ENCODE measurements around the gene SYT14. TPM values are rescaled to one million over a fixed set of nuclear protein-coding genes. Genes with fewer than 3 reads are reported as not detected.
"Not testable (repeated sequence)": the region's sequence is repeated elsewhere in the genome, so short reads cannot be mapped to it uniquely, and the experiment has no call there.

SYT14 gene
- polyA plus RNA-seq, 2 of the 4 experiments (the other 2 are of a cell fraction) = 0.01 to 0.06 TPM

DNA sequence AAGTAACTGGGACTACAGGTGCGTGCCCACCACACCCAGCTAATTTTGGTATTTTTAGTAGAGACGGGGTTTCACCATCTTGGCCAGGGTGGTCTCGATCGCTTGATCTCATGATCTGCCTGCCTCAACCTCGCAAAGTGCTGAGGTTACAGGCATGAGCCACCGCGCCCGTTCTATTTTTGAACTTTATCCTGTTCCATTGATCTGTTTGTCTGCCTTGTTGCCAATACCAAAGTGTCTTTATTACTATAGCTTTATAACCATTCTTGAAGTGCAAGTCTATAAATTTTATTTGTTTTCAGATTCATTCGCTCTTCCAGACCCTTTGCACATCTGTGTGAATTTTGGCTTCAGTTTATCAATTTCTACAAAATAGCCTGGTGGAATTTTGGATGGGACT lies 28.0 kb downstream of the SYT14 start:
- WGBS (ENCODE audit: missing lambda C conversion rate) = 48% methylated on average over 9 of the region's 9 CpGs

DNA sequence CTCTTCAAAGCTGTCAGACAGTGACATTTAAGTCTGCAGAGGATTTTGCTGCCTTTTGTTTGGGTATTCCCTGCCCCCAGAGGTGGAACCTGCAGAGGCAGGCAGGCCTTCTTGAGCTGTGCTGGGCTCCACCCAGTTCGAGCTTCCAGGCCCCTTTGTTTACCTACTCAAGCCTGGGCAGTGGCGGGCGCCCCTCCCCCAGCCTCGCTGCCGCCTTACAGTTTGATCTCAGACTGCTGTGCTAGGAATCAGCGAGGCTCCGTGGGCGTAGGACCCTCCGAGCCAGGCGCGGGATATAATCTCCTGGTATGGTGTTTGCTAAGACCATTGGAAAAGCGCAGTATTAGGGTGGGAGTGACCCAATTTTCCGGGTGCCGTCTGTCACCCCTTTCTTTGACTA lies 40.7 kb downstream of the SYT14 start:
- WGBS (ENCODE audit: missing lambda C conversion rate) = 11% methylated on average over 10 of the region's 14 CpGs
- H3K9me3 ChIP-seq; H3K27ac ChIP-seq; H3K4me1 ChIP-seq; H3K4me3 ChIP-seq; H3K4me2 ChIP-seq; FAIRE-seq; ATAC-seq; POLR2A ChIA-PET; DNase-seq (ENCODE audit: low read depth in 1 of 2, low spot score in 1 of 2): not testable (repeated sequence)
- CTCF ChIA-PET = interaction anchor here (3.9 kb wide), 1 partner anchor 11 kb away, joined by 13 read pairs; no protein-coding TSS in a partner anchor

More for the DNA sequence above, 28.0 kb downstream of the SYT14 start:
- Histone ChIP-seq H3K27ac (no peak overlapping the region), H3K4me3 (no peak overlapping the region), H3K4me2 (no peak overlapping the region), H3K9me3 (no peaks in the 10 kb centered on the region), H3K4me1 (no peaks in the 10 kb centered on the region)
- ATAC-seq (no peak), DNase-seq (ENCODE audit: low read depth in 1 of 2, low spot score in 1 of 2) (no peak), FAIRE-seq (no peak)
- CTCF ChIA-PET = interaction anchor here (1.0 kb wide), 1 partner anchor 217 kb away, joined by 3 read pairs; no protein-coding TSS in a partner anchor
- TF ChIP-seq, protein P1, sequence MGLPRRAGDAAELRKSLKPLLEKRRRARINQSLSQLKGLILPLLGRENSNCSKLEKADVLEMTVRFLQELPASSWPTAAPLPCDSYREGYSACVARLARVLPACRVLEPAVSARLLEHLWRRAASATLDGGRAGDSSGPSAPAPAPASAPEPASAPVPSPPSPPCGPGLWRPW (IDR thresholded peaks at IDR 0.05) = no peak
- POLR2A ChIA-PET = no interaction called here

DNA sequence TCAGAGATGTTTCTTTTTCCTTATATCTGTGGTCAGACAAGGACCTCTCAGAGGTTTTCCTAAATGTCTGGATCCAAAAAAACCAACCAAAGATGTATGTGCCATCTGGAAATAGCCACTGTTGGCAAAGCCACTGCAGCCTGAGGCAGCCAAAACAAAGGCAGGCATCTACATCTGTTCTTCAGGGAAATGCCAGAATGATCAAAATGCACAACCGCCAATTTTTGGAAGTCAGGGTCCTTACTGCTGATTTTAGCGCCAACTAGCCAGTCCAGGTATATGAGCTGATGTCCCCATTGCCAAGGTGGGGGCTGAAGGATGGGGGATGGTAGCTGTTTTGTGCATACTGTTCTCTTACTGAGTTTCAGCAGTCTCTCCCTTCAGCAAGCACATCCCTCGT lies 45.9 kb downstream of the SYT14 start:
- no peak for TF ChIP-seq KDM1A (IDR thresholded peaks at IDR 0.05; ENCODE audit: low read depth)
- TF ChIP-seq, protein P2, sequence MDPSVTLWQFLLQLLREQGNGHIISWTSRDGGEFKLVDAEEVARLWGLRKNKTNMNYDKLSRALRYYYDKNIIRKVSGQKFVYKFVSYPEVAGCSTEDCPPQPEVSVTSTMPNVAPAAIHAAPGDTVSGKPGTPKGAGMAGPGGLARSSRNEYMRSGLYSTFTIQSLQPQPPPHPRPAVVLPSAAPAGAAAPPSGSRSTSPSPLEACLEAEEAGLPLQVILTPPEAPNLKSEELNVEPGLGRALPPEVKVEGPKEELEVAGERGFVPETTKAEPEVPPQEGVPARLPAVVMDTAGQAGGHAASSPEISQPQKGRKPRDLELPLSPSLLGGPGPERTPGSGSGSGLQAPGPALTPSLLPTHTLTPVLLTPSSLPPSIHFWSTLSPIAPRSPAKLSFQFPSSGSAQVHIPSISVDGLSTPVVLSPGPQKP (IDR thresholded peaks at IDR 0.05; ENCODE audit: low read depth, low read length) = no peak
- TF ChIP-seq CBX8 (IDR thresholded peaks at IDR 0.05) = no peak
- TF ChIP-seq KDM5A (IDR thresholded peaks at IDR 0.05) = no peak
- TF ChIP-seq, protein P3, sequence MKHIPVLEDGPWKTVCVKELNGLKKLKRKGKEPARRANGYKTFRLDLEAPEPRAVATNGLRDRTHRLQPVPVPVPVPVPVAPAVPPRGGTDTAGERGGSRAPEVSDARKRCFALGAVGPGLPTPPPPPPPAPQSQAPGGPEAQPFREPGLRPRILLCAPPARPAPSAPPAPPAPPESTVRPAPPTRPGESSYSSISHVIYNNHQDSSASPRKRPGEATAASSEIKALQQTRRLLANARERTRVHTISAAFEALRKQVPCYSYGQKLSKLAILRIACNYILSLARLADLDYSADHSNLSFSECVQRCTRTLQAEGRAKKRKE (CRISPR knock-in tag; IDR thresholded peaks at IDR 0.05; ENCODE audit: low read depth) = no peak
- no peak for TF ChIP-seq ESRRA (IDR thresholded peaks at IDR 0.05; ENCODE audit: borderline replicate concordance, low read length)
- TF ChIP-seq, protein P4, sequence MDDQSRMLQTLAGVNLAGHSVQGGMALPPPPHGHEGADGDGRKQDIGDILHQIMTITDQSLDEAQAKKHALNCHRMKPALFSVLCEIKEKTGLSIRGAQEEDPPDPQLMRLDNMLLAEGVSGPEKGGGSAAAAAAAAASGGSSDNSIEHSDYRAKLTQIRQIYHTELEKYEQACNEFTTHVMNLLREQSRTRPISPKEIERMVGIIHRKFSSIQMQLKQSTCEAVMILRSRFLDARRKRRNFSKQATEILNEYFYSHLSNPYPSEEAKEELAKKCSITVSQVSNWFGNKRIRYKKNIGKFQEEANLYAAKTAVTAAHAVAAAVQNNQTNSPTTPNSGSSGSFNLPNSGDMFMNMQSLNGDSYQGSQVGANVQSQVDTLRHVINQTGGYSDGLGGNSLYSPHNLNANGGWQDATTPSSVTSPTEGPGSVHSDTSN (IDR thresholded peaks at IDR 0.05) = no peak
- no peak for TF ChIP-seq HOXB5 (CRISPR knock-in tag; IDR thresholded peaks at IDR 0.05)
- TF ChIP-seq TFCP2L1 (CRISPR knock-in tag; IDR thresholded peaks at IDR 0.05) = no peak
- TF ChIP-seq, protein P5, sequence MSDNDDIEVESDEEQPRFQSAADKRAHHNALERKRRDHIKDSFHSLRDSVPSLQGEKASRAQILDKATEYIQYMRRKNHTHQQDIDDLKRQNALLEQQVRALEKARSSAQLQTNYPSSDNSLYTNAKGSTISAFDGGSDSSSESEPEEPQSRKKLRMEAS (IDR thresholded peaks at IDR 0.05) = no peak
- TF ChIP-seq PHF8 (IDR thresholded peaks at IDR 0.05; ENCODE audit: borderline replicate concordance, low read depth) = no peak
- no peak for TF ChIP-seq HDAC2 (IDR thresholded peaks at IDR 0.05)
- TF ChIP-seq HOXA7 (CRISPR knock-in tag; IDR thresholded peaks at IDR 0.05) = no peak
- TF ChIP-seq, protein P6, sequence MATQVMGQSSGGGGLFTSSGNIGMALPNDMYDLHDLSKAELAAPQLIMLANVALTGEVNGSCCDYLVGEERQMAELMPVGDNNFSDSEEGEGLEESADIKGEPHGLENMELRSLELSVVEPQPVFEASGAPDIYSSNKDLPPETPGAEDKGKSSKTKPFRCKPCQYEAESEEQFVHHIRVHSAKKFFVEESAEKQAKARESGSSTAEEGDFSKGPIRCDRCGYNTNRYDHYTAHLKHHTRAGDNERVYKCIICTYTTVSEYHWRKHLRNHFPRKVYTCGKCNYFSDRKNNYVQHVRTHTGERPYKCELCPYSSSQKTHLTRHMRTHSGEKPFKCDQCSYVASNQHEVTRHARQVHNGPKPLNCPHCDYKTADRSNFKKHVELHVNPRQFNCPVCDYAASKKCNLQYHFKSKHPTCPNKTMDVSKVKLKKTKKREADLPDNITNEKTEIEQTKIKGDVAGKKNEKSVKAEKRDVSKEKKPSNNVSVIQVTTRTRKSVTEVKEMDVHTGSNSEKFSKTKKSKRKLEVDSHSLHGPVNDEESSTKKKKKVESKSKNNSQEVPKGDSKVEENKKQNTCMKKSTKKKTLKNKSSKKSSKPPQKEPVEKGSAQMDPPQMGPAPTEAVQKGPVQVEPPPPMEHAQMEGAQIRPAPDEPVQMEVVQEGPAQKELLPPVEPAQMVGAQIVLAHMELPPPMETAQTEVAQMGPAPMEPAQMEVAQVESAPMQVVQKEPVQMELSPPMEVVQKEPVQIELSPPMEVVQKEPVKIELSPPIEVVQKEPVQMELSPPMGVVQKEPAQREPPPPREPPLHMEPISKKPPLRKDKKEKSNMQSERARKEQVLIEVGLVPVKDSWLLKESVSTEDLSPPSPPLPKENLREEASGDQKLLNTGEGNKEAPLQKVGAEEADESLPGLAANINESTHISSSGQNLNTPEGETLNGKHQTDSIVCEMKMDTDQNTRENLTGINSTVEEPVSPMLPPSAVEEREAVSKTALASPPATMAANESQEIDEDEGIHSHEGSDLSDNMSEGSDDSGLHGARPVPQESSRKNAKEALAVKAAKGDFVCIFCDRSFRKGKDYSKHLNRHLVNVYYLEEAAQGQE (IDR thresholded peaks at IDR 0.05) = no peak

More for the DNA sequence above, 45.9 kb downstream of the SYT14 start:
- WGBS (ENCODE audit: missing lambda C conversion rate) = 26% methylated on average over 3 of the region's 3 CpGs
- Histone ChIP-seq H3K9me3 (no peaks in the 10 kb centered on the region), H3K27ac (no peak overlapping the region), H3K4me3 (no peak overlapping the region), H3K4me1 (no peaks in the 10 kb centered on the region), H3K4me2 (no peak overlapping the region)
- ChIA-PET POLR2A (no interaction called here), CTCF (interaction anchor here (0.9 to 14.8 kb wide), 3 partner anchors 109 to 134 kb away, joined by 3 to 235 read pairs (median 4); no protein-coding TSS in a partner anchor)
- FAIRE-seq = no peak
- no peak for DNase-seq (ENCODE audit: low read depth in 1 of 2, low spot score in 1 of 2)
- no peak for ATAC-seq
